Tibial artery (tissue), 4 donors: ENCODE data around the gene RAD23A.

Experiments
- DNase-seq, 2 donors: peaks; one replicate each; pipeline ENCODE4 v3.0.0-alpha.2; 2019
- H3K27ac ChIP-seq, 2 donors: fragments of 200-600 bp; sonication (generic) in 1 of 2; 1 replicate in 1 of 2; 2 replicates in 1 of 2; pipeline ENCODE4 v1.5.1; 2018 to 2019; ENCODE audit warnings: mild to moderate bottlenecking in 1 of 2
- H3K27me3 ChIP-seq, 2 donors: fragments of 200-600 bp; sonication (generic) in 1 of 2; one replicate each; pipeline versions ENCODE4 v1.5.1 to v1.6.0; 2016 to 2019
- H3K36me3 ChIP-seq, 3 donors: fragments of 200-600 bp; sonication (generic) in 2 of 3; one replicate each; pipeline ENCODE4 v1.5.1; 2016 to 2019; ENCODE audit warnings: mild to moderate bottlenecking in 2 of 3
- H3K4me1 ChIP-seq, 4 donors: fragments of 200-600 bp; sonication (generic) in 2 of 4; 1 replicate in 3 of 4; 2 replicates in 1 of 4; pipeline ENCODE4 v1.5.1; 2016 to 2019
- H3K4me3 ChIP-seq, 2 donors: fragments of 200-600 bp; sonication (generic) in 1 of 2; 1 replicate in 1 of 2; 2 replicates in 1 of 2; pipeline ENCODE4 v1.5.1; 2018 to 2019; ENCODE audit warnings: mild to moderate bottlenecking in 2 of 2
- H3K9me3 ChIP-seq, 3 donors: fragments of 200-600 bp; sonication (generic) in 1 of 3; one replicate each; pipeline ENCODE4 v1.5.1; 2016 to 2019
- intact Hi-C: fragments of 100-400 bp; cut with DNase I; formaldehyde crosslinking; loops from one replicate; pipeline ENCODE4 v1.15.0; 2023; ENCODE audit warnings: low total_unique reads
- TF ChIP-seq, protein P1 (sequence below), 2 experiments: fragments of 200-600 bp in 1 of 2; fragments of 450-650 bp in 1 of 2; IDR thresholded peaks; one replicate each; pipeline ENCODE4 v1.5.1; 2017 to 2019; ENCODE audit warnings: antibody characterized with exemption in 2 of 2, mild to moderate bottlenecking in 1 of 2, moderate library complexity in 1 of 2

RAD23A gene

DNA sequence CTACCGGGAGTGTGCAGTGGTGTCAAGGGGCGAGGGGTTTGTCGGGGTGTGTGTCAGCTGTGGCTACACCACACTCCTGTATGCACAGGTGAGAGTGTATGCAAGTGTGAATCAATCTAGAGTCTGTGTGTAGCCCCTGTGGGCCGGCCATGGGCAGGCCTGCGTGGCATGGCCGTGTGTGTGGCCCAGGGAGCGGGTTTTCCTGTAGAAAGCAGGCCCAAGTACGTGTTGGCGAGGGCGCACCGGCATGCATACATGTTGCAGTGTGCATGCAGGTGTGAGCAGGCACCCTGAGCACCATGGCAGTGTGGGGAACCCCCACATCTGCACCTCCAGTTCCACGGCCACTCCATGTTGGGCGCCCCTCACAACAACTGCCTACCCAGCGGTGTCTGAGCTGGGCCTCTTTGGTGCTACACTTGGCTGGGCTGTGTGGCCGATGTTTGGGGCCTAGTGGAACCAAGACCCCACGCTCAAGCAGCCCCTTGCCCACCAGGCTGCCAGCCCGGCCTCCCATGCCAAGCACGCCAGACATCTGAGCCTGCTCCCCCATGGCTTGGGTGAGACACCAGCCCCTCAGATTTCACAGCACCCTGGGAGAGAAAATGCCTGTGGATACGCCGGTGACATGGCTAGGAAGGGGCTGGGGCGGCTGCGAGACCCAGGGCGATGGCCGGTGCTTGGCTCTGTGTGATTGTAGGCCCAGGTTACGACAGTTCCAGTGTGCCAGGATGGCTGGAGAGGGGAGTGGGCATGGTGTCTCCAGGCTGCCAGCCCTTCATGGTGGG lies 51.7 kb downstream of the RAD23A start:
- TF ChIP-seq, protein P1, sequence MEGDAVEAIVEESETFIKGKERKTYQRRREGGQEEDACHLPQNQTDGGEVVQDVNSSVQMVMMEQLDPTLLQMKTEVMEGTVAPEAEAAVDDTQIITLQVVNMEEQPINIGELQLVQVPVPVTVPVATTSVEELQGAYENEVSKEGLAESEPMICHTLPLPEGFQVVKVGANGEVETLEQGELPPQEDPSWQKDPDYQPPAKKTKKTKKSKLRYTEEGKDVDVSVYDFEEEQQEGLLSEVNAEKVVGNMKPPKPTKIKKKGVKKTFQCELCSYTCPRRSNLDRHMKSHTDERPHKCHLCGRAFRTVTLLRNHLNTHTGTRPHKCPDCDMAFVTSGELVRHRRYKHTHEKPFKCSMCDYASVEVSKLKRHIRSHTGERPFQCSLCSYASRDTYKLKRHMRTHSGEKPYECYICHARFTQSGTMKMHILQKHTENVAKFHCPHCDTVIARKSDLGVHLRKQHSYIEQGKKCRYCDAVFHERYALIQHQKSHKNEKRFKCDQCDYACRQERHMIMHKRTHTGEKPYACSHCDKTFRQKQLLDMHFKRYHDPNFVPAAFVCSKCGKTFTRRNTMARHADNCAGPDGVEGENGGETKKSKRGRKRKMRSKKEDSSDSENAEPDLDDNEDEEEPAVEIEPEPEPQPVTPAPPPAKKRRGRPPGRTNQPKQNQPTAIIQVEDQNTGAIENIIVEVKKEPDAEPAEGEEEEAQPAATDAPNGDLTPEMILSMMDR (IDR thresholded peaks at IDR 0.05) = no peak
- peaks cover 0 to 61% (median 56%) of the 10 kb centered on the region in 4 donors for H3K4me1 ChIP-seq
- intact Hi-C loops = loop anchor here (5.0 kb wide), 2 partner anchors 40 to 65 kb away; no protein-coding TSS in a partner anchor

DNA sequence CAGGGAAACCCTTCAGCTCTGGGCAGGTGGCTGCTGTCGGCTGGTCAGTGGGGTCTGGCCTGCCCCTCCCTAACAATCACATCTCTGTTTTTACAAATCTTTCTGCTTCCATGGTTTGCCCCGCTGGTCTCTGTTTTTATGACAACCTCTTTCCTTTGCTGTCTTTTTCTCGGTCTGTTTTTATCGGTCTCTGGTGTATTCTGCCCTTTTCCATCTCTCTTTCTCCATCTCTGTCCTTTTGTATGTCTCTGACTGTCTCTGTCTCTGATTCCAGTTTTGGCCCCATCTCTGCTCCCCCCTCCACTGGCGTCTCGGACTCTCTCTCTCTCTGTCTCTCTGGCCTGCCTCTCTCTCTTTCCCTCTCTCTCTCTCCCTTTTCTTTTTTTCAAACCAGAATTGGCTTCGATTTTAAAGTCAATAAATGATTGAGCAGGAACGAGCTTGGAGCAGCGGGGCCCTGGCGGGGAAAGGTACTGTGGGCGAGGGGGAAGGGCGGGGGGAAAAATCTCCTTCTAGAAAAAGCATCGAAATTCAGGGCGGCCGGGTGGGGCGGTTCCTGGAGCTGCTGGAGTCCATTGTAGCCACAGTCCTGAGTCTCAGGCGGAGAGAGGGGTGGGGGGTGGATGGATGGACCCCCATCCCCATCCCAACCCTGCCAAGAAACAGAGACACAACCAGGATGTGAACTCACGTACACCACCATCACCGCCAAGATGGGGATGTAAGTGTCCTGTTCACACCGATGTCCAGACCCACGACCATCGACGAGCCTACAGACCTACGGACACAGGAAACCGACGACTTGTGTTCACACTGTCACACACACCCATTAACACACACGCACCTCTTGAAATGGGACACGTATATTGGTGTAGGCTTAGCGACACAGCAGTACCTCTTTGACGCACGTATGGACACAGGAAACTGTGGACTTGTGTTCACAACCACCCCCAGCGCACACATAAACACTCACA lies 52.6 kb downstream of the RAD23A start:
- H3K27me3 ChIP-seq = no peaks in the 10 kb centered on the region
- peak overlapping the region; percentile 88 to 99 for H3K27ac ChIP-seq
- no peak for DNase-seq
- H3K36me3 ChIP-seq = peaks cover 0 to 12% (median 0%) of the 10 kb centered on the region in 3 donors
- intact Hi-C loops = loop anchor here (5.0 kb wide), 2 partner anchors 39 to 64 kb away; no protein-coding TSS in a partner anchor
- H3K4me3 ChIP-seq = peak overlapping the region; percentile 67 to 85
- peaks cover 0 to 70% (median 63%) of the 10 kb centered on the region in 4 donors for H3K4me1 ChIP-seq
- TF ChIP-seq, protein P1 (IDR thresholded peaks at IDR 0.05) = no peak
- H3K9me3 ChIP-seq = no peaks in the 10 kb centered on the region

More for the DNA sequence above, 51.7 kb downstream of the RAD23A start:
- DNase-seq = no peak
- Histone ChIP-seq H3K27me3 (no peaks in the 10 kb centered on the region), H3K36me3 (peaks cover 0 to 12% (median 0%) of the 10 kb centered on the region in 3 donors), H3K27ac (peak overlapping the region; percentile 88 to 99), H3K4me3 (peak overlapping the region; percentile 67 to 85), H3K9me3 (no peaks in the 10 kb centered on the region)

DNA sequence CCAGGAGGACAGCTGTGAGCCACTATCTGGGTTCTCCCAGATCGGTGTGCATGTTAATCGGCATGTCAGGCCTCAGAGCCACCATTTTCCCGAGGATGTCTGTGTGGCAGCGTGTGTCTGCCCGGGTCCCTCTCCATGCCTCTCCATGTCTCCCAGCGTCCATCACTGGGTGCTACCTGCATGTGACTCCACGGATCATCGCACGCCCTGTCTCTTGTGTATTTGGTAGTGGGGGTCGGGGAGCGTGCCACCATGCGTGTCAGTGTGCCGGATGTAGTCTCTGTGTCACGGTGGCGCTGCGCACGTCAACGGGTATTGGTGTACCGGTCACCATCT lies 55.5 kb downstream of the RAD23A start:
- DNase-seq = no peak
- peaks cover 0 to 12% (median 0%) of the 10 kb centered on the region in 3 donors for H3K36me3 ChIP-seq
- intact Hi-C loops = no loop called here
- TF ChIP-seq, protein P1 (IDR thresholded peaks at IDR 0.05) = no peak
- peaks cover 0 to 95% (median 83%) of the 10 kb centered on the region in 4 donors for H3K4me1 ChIP-seq
- peak overlapping the region; percentile 88 to 99 for H3K27ac ChIP-seq
- H3K4me3 ChIP-seq = peak overlapping the region; percentile 51 to 56
- H3K9me3 ChIP-seq = no peaks in the 10 kb centered on the region
- no peaks in the 10 kb centered on the region for H3K27me3 ChIP-seq

DNA sequence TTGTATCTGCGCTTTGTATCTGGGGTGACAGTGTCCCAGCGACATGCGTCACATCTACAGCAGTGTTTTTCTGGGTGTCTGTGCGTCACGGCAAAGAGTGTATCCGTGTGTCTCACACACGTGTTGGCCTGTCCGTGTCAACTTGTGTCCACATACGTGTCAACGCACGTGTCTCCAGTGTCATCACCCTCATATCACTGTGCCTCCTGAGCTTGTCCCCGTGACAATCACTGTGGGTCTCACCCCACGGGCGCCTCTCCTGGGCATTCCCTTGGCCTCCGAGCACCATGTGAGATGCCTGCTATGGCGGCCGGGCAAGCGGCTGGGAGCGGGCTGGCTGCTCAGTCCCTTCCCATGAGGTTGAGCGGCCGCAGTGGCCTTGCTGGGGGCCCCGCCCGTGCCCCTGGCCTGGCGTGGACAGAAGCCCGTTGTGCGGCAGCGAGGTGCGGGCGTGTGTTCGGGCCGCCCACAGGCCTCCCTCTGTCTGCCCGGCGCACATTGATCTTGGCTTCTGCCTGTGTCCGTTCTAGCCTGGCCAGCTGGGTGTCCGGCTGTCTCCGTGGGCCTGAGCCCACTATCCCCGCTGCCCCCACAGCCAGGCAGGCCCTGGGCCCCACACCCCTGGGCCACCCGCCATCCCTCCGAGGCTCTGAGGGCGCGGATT lies 56.0 kb downstream of the RAD23A start:
- peak; percentile 63 to 89 for DNase-seq
- H3K4me3 ChIP-seq = peak overlapping the region; percentile 51 to 56

More for the DNA sequence above, 56.0 kb downstream of the RAD23A start:
- intact Hi-C loops = no loop called here
- H3K36me3 ChIP-seq = peaks cover 0 to 12% (median 0%) of the 10 kb centered on the region in 3 donors
- H3K4me1 ChIP-seq = peaks cover 0 to 97% (median 88%) of the 10 kb centered on the region in 4 donors
- H3K27me3 ChIP-seq = no peaks in the 10 kb centered on the region
- no peaks in the 10 kb centered on the region for H3K9me3 ChIP-seq
- peak overlapping the region; percentile 88 to 99 for H3K27ac ChIP-seq
- TF ChIP-seq, protein P1 (IDR thresholded peaks at IDR 0.05) = peak in 1 of 2 experiments; percentile 12
